Astrocyte (in vitro differentiated cells and primary cell): ENCODE measurements around the gene TRIP12. TPM values are rescaled to one million over a fixed set of nuclear protein-coding genes. Genes with fewer than 3 reads are reported as not detected.
A peak's percentile ranks its signal among the peaks of the same experiment; 100 is the strongest.
"Not testable (repeated sequence)": the region's sequence is repeated elsewhere in the genome, so short reads cannot be mapped to it uniquely, and the experiment has no call there.

ENCODE experiments used
- DNase-seq: peaks from one replicate; pipeline ENCODE4 v3.0.0-alpha.2; 2010; ENCODE audit warnings: low read depth
- FAIRE-seq: peaks from 2 replicates; lab custom pipeline; 2011; peaks lifted over from hg19 to GRCh38; lab: Jason Lieb, UNC
- H2AFZ ChIP-seq: 2 replicates; pipeline ENCODE4 v1.6.0; 2012; ENCODE audit warnings: low read depth, low read length, inconsistent platforms
- H3K27ac ChIP-seq: 2 replicates; pipeline ENCODE4 v1.5.1; 2011; ENCODE audit warnings: low read depth, low read length, inconsistent platforms
- H3K27me3 ChIP-seq: 2 replicates; pipeline ENCODE4 v1.6.0; 2011; ENCODE audit warnings: low read length, inconsistent platforms; ENCODE audit not compliant: insufficient read depth
- H3K36me3 ChIP-seq: 2 replicates; pipeline ENCODE4 v1.5.1; 2011; ENCODE audit warnings: low read length, inconsistent platforms; ENCODE audit not compliant: insufficient read depth
- H3K4me1 ChIP-seq: 2 replicates; pipeline ENCODE4 v1.5.1; 2011; ENCODE audit warnings: low read length, inconsistent platforms; ENCODE audit not compliant: insufficient read depth
- H3K4me2 ChIP-seq: 2 replicates; pipeline ENCODE4 v1.6.0; 2012; ENCODE audit warnings: low read length, inconsistent platforms
- H3K4me3 ChIP-seq: 2 replicates; pipeline ENCODE4 v1.5.1; 2011; ENCODE audit warnings: low read depth, mild to moderate bottlenecking, low read length, inconsistent platforms; ENCODE audit not compliant: insufficient read depth
- H3K79me2 ChIP-seq: 2 replicates; pipeline ENCODE4 v1.6.0; 2012; ENCODE audit warnings: mild to moderate bottlenecking, low read length, inconsistent platforms; ENCODE audit not compliant: insufficient read depth
- H3K9ac ChIP-seq: 2 replicates; pipeline ENCODE4 v1.6.0; 2012; ENCODE audit warnings: mild to moderate bottlenecking, low read length, inconsistent platforms
- H3K9me3 ChIP-seq: 2 replicates; pipeline ENCODE4 v1.5.1; 2012; ENCODE audit warnings: low read depth, mild to moderate bottlenecking, low read length, inconsistent platforms; ENCODE audit not compliant: insufficient read depth
- H4K20me1 ChIP-seq: 2 replicates; pipeline ENCODE4 v1.6.0; 2012; ENCODE audit warnings: low read length, inconsistent platforms; ENCODE audit not compliant: insufficient read depth
- H3K27ac Mint-ChIP-seq: one replicate; pipeline ENCODE4 v1.8.0; 2021; ENCODE audit warnings: mild to moderate bottlenecking, mixed read lengths; ENCODE audit not compliant: unreplicated experiment
- H3K27me3 Mint-ChIP-seq: one replicate; pipeline ENCODE4 v1.8.0; 2021; ENCODE audit warnings: low read depth, mixed read lengths; ENCODE audit not compliant: unreplicated experiment
- H3K36me3 Mint-ChIP-seq: one replicate; pipeline ENCODE4 v1.8.0; 2021; ENCODE audit warnings: low read depth, mixed read lengths; ENCODE audit not compliant: unreplicated experiment
- H3K4me1 Mint-ChIP-seq: one replicate; pipeline ENCODE4 v1.8.0; 2021; ENCODE audit warnings: low read depth, mixed read lengths; ENCODE audit not compliant: unreplicated experiment
- H3K4me3 Mint-ChIP-seq: one replicate; pipeline ENCODE4 v1.8.0; 2021; ENCODE audit warnings: mild to moderate bottlenecking, moderate library complexity, mixed read lengths; ENCODE audit not compliant: unreplicated experiment
- H3K9me3 Mint-ChIP-seq: one replicate; pipeline ENCODE4 v1.8.0; 2021; ENCODE audit warnings: mild to moderate bottlenecking, mixed read lengths; ENCODE audit not compliant: unreplicated experiment
- EZH2 ChIP-seq: IDR thresholded peaks from 2 replicates; pipeline ENCODE4 v1.6.1; 2012; ENCODE audit warnings: mild to moderate bottlenecking, low read length, inconsistent platforms; ENCODE audit not compliant: insufficient read depth
- total RNA-seq: library from RNA; stranded (reverse); gene quantifications from 2 replicates; pipeline ENCODE4 v1.2.1, GENCODE V29; 2021
- TF ChIP-seq, protein P1 (sequence below): IDR thresholded peaks from 2 replicates; pipeline ENCODE4 v1.5.1; 2011; ENCODE audit warnings: low read depth, mild to moderate bottlenecking, inconsistent platforms, low read length, moderate library complexity; ENCODE audit not compliant: insufficient read depth

TRIP12 gene
- total RNA-seq, 1 donor from 2014 or later: 379 TPM

DNA sequence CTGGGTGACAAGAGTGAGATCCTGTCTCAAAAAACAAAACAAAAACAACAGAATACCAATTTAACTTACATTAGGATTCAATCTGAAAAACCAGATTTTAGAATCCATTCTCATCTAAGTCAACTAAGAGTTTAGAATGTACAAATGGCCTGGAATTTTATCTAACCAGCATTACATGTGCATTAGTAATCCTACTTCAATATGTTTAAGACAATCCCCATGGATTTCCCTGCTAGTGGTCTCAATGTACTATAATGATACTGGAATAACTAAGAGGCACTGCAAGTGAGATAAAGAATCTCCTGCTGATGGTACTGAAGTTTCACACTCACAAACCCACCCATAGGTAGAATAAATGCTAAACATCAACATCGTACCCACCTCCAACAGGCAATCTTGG is 153.6 kb downstream of the TRIP12 start:
- Histone ChIP-seq H3K79me2 (no peaks in the 10 kb centered on the region), H2AFZ (no peak overlapping the region), H3K27me3 (no peaks in the 10 kb centered on the region), H3K4me1 (no peaks in the 10 kb centered on the region), H4K20me1 (no peaks in the 10 kb centered on the region), H3K36me3 (peaks cover 57% of the 10 kb centered on the region), H3K9me3 (no peaks in the 10 kb centered on the region), H3K4me2 (no peak overlapping the region), H3K4me3 (no peak overlapping the region), H3K9ac (no peak overlapping the region), H3K27ac (no peak overlapping the region)
- no peak overlapping the region for H3K27ac Mint-ChIP-seq
- H3K27me3 Mint-ChIP-seq: no peaks in the 10 kb centered on the region
- H3K4me1 Mint-ChIP-seq: no peaks in the 10 kb centered on the region
- H3K9me3 Mint-ChIP-seq: no peaks in the 10 kb centered on the region
- DNase-seq (peak; percentile 21), FAIRE-seq (no peak)
- H3K4me3 Mint-ChIP-seq: no peak overlapping the region
- TF ChIP-seq, protein P1, sequence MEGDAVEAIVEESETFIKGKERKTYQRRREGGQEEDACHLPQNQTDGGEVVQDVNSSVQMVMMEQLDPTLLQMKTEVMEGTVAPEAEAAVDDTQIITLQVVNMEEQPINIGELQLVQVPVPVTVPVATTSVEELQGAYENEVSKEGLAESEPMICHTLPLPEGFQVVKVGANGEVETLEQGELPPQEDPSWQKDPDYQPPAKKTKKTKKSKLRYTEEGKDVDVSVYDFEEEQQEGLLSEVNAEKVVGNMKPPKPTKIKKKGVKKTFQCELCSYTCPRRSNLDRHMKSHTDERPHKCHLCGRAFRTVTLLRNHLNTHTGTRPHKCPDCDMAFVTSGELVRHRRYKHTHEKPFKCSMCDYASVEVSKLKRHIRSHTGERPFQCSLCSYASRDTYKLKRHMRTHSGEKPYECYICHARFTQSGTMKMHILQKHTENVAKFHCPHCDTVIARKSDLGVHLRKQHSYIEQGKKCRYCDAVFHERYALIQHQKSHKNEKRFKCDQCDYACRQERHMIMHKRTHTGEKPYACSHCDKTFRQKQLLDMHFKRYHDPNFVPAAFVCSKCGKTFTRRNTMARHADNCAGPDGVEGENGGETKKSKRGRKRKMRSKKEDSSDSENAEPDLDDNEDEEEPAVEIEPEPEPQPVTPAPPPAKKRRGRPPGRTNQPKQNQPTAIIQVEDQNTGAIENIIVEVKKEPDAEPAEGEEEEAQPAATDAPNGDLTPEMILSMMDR: no peak
- TF ChIP-seq EZH2: no peak
- peaks cover 28% of the 10 kb centered on the region for H3K36me3 Mint-ChIP-seq

DNA sequence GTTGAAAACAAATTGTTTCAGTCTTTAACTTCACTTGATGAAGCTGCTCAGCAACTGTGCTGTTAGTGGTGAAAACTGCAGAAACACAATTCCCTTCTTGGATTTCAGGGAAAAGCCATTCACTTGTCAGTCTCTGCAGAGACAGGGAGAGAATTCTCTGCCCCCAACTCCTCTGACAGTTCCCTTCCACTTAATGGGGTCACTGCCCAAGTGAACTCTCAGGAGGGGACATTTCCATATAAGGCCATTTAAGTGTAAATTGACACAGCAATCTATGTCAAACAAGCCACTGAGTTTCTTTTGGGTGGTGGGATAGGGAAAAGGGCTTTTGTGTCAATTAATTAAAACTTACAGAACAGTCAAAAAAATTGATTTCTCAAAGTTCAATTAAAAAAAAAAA is 156.1 kb downstream of the TRIP12 start:
- H3K9me3 Mint-ChIP-seq: no peaks in the 10 kb centered on the region
- no peak overlapping the region for H3K4me3 Mint-ChIP-seq
- Histone ChIP-seq H4K20me1 (no peaks in the 10 kb centered on the region), H3K36me3 (peaks cover 44% of the 10 kb centered on the region), H3K27ac (no peak overlapping the region), H2AFZ (no peak overlapping the region), H3K79me2 (no peaks in the 10 kb centered on the region), H3K4me3 (no peak overlapping the region), H3K4me1 (no peaks in the 10 kb centered on the region), H3K4me2 (no peak overlapping the region), H3K9ac (no peak overlapping the region), H3K27me3 (no peaks in the 10 kb centered on the region), H3K9me3 (no peaks in the 10 kb centered on the region)
- peaks cover 22% of the 10 kb centered on the region for H3K36me3 Mint-ChIP-seq
- no peak for FAIRE-seq
- TF ChIP-seq EZH2: no peak
- TF ChIP-seq, protein P1: no peak
- DNase-seq: no peak
- H3K27ac Mint-ChIP-seq: no peak overlapping the region
- no peaks in the 10 kb centered on the region for H3K27me3 Mint-ChIP-seq
- no peaks in the 10 kb centered on the region for H3K4me1 Mint-ChIP-seq

DNA sequence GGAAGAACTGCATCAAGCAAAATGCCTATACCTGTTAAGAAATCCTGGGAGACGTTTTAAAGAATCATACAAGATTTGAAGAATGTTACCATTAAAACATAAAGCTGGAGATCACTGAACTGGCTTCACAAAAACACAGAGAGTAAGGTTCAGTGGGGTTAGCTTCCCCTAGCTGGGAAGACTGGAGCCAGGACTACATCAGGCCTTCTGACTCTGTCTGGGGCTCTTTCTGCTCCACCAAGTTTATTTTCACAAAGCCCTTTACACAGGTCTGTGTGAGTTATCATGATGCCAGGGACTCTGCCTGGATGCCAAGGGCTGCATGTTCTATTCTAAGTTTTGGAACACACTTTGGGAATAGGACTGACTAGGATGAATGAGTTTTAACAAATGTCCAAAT is 160.1 kb downstream of the TRIP12 start:
- TF ChIP-seq EZH2: no peak
- TF ChIP-seq, protein P1: no peak
- H3K4me2 ChIP-seq: no peak overlapping the region
- H3K4me3 Mint-ChIP-seq: no peak overlapping the region
- no peaks in the 10 kb centered on the region for H3K4me1 ChIP-seq
- no peaks in the 10 kb centered on the region for H3K4me1 Mint-ChIP-seq
- H3K27me3 ChIP-seq: no peaks in the 10 kb centered on the region
- no peak overlapping the region for H3K27ac ChIP-seq
- no peaks in the 10 kb centered on the region for H3K27me3 Mint-ChIP-seq
- H3K9me3 Mint-ChIP-seq: no peaks in the 10 kb centered on the region
- no peak overlapping the region for H3K9ac ChIP-seq
- FAIRE-seq (no peak), DNase-seq (no peak)
- H3K36me3 Mint-ChIP-seq: peaks cover 10% of the 10 kb centered on the region
- H3K36me3 ChIP-seq: peaks cover 23% of the 10 kb centered on the region
- H2AFZ ChIP-seq: no peak overlapping the region
- no peak overlapping the region for H3K27ac Mint-ChIP-seq
- no peaks in the 10 kb centered on the region for H3K79me2 ChIP-seq
- no peak overlapping the region for H3K4me3 ChIP-seq
- no peaks in the 10 kb centered on the region for H4K20me1 ChIP-seq
- no peaks in the 10 kb centered on the region for H3K9me3 ChIP-seq

DNA sequence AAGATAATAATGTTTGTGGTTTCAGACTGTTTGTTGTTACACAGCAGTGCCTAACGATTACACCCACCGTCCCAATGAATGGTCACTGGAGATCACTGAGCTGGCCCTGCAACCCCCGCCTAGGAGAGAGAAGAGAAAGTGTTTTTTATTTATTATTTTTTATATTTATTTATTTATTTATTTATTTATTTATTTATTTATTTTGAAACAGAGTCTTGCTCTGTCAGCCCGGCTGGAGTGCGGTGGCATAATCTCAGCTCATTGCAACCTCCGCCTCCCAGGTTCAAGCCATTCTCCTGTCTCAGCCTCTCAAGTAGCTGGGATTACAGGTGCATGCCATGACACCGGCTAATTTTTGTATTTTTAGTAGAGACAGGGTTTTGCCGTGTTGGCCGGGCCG is 164.3 kb downstream of the TRIP12 start:
- not testable (repeated sequence) for H3K27ac ChIP-seq, FAIRE-seq, H3K9me3 ChIP-seq, H3K4me1 ChIP-seq, DNase-seq, H3K27me3 Mint-ChIP-seq, H3K36me3 ChIP-seq, H4K20me1 ChIP-seq, H3K4me1 Mint-ChIP-seq, H3K4me3 ChIP-seq, H3K9ac ChIP-seq, H3K36me3 Mint-ChIP-seq, H3K79me2 ChIP-seq, H3K9me3 Mint-ChIP-seq, H3K4me3 Mint-ChIP-seq, H2AFZ ChIP-seq, H3K27ac Mint-ChIP-seq, H3K4me2 ChIP-seq, H3K27me3 ChIP-seq
